NCI-H2227 (cell line): Measurements from ENCODE around the gene INSM1.

Experiments used
- DNase-seq: peaks from one replicate; lab custom pipeline; 2025; ENCODE audit not compliant: unreplicated experiment; lab: John Stamatoyannopoulos, UW

The INSM1 gene

DNA sequence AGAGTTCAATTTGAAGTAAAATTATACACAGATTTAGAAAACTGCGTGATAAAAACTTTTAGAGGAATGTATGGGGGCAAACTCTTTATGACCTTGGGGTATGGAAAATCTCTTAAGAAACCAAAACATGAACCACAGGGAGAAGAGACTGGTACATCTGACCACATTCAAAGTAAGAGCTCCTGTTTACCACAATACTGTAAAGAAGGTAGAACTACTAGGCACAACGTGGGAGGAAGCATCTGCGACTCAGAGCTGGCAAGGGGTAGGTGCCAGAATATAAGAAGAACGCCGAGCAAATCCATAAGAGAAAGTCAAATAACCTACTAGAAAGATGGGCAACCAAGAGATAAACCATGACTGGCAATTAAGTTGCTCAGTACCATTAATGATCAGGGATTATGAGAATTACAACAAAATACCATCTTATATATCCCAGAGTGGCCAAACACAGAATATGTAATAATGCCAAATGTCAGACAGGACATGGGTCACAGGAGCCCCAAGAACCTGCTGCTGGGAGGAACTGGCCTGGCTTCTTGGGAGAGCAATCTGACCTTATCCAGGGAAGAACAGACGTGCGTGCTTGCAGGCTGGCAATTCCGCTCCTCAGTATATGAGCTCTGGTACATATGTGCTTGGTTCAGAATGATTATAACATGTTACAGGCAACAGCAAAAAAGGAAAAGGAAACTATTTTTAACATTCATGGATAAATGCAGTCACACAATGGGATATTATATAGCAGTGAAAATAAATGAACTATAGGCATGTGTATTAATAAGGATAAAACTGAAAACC is 50.2 kb downstream of the INSM1 start:
- no peak for DNase-seq
